Measurements from ENCODE around the gene CAPN11. TPM values are rescaled to one million over a fixed set of nuclear protein-coding genes. Genes with fewer than 3 reads are reported as not detected.
A peak's percentile ranks its signal among the peaks of the same experiment; 100 is the strongest.

The CAPN11 gene
- total and polyA plus RNA-seq, 12 donors = 0.09 to 0.72 (median 0.32) TPM; not detected in 4

DNA sequence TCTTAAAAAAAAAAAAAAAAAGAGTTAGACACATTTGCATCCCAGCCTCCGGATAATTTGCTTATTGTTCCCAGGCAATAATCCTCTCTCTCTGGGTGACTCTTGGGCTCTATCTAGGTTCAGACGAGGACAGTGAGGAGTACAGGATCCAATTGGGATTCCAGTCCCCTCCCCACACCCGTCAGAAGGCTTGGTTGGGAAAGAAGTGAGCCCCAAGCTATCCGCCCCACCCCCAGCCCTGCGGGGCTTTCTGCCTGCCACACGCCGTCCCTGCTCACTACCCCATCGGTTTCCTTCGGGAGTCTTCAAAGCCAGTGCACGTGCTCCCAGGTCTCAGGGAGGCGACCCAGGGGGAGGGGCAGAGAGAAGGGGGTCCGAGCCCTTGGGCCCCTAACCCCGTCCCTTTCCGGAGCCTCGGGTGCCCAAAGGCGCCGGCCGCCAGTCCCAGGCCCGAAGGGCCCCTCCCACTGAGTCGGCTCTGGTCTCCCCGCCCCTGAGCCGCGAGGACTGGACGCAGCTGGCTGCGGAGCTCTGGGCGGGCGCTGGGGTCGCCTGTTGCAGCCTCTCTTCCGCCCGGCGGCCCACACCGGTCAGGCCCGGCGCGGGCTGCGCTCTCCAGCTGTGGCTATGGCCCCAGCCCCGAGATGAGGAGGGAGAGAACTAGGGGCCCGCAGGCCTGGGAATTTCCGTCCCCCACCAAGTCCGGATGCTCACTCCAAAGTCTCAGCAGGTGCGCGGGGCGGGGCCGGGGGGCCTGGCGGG lies 60.6 kb downstream of the CAPN11 start:
- H3K27me3 ChIP-seq = no peaks in the 10 kb centered on the region
- no peaks in the 10 kb centered on the region for H3K36me3 ChIP-seq
- H3K4me1 ChIP-seq = peaks cover 23 to 81% (median 71%) of the 10 kb centered on the region in 9 donors
- 1% methylated on average over 45 of the region's 45 CpGs for WGBS, 2 donors
- intact Hi-C loops (cut with DNase I) = loop anchor here in 3 of 10 donors (5.0 kb wide), 1 partner anchor 47 kb away; no protein-coding TSS in a partner anchor
- peak overlapping the region; percentile 68 to 98 (median 93) for H3K27ac ChIP-seq
- H3K9me3 ChIP-seq = no peaks in the 10 kb centered on the region
- DNase-seq (peak; percentile 88 to 89), ATAC-seq (peak; percentile 67 to 85 (median 75))
- peak overlapping the region; percentile 38 to 70 (median 57) for H3K4me3 ChIP-seq
- TF ChIP-seq, protein P1, sequence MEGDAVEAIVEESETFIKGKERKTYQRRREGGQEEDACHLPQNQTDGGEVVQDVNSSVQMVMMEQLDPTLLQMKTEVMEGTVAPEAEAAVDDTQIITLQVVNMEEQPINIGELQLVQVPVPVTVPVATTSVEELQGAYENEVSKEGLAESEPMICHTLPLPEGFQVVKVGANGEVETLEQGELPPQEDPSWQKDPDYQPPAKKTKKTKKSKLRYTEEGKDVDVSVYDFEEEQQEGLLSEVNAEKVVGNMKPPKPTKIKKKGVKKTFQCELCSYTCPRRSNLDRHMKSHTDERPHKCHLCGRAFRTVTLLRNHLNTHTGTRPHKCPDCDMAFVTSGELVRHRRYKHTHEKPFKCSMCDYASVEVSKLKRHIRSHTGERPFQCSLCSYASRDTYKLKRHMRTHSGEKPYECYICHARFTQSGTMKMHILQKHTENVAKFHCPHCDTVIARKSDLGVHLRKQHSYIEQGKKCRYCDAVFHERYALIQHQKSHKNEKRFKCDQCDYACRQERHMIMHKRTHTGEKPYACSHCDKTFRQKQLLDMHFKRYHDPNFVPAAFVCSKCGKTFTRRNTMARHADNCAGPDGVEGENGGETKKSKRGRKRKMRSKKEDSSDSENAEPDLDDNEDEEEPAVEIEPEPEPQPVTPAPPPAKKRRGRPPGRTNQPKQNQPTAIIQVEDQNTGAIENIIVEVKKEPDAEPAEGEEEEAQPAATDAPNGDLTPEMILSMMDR (IDR thresholded peaks at IDR 0.05) = no peak

DNA sequence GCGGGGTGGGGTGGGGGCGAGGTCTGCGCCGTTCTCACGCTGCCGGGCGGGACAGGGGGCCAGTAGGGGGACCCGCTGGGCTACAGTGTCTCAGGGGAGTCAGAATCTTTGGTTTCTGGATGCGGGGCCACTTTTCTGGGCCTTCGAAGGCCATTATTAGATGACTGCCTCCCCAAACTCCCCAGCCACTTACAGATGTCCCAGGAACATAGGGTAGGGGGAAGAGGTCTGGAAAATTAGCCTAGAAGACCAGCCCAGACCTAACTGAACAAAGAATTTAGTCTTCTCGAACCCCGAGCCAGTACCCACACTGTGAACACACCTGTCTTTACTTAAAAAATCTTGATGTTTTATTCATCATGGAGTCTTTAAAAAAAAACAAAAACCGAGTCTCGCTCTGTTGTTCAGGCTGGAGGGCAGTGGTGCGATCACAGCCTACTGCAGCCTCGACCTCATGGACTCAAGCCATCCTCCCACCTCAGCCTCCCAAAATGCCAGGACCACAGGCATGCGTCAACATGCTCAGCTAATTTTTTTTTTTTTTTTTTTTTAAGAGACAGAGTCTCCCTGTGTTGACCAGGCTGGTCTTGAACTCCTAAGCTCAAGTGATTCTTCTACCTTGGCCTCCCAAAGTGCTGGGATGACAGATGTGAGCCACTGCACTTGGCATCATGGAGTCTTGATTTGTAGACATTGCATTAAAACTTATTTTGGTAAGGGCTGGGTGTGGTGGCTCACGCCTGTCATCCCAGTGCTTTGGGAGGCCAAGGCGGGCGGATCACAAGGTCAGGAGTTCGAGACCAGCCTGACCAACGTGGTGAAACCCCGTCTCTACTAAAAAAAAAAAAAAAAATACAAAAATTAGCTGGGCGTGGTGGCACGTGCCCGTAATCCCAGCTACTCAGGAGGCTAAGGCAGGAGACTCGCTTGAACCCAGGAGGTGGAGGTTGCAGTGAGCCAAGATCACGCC lies 61.5 kb downstream of the CAPN11 start:
- intact Hi-C loops (cut with DNase I) = loop anchor here in 5 of 10 donors (2.0 to 10.0 kb wide), 4 partner anchors 15 to 445 kb away; partner anchors contain the start of genes SLC35B2 (in 1 of the 5) and VEGFA (in 1 of the 5)
- H3K4me1 ChIP-seq = peaks cover 29 to 90% (median 80%) of the 10 kb centered on the region in 9 donors
- H3K9me3 ChIP-seq = no peaks in the 10 kb centered on the region
- H3K36me3 ChIP-seq = no peaks in the 10 kb centered on the region
- no peak for DNase-seq
- no peaks in the 10 kb centered on the region for H3K27me3 ChIP-seq
- TF ChIP-seq, protein P1 (IDR thresholded peaks at IDR 0.05) = peak in 3 of 9 donors; percentile 9 to 16 (median 11)
- peak overlapping the region; percentile 38 to 70 (median 57) for H3K4me3 ChIP-seq
- WGBS, 2 donors = 51 to 54% methylated on average over 28 of the region's 28 CpGs
- ATAC-seq = no peak
- H3K27ac ChIP-seq = peak overlapping the region; percentile 88 to 98 (median 94)

DNA sequence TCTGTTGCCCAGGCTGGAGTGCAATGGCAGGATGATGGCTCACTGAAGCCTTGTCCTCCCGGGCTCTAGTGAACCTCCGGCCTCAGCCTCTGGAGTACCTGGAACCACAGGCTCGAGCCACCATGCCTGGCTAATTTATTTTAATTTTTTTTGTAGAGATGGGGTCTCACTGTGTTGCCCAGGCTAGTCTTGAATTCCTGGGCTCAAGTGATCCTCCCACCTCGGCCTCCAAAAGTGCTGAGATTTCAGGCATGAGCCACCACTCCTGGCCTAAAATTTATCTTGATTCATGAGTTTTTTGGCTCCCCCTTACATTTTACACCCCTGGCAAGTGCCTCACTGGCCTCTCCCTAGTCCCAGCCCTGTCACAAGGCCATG lies 62.3 kb downstream of the CAPN11 start:
- intact Hi-C loops (cut with DNase I) = loop anchor here in 3 of 10 donors (1.0 to 10.0 kb wide), 4 partner anchors 13 to 446 kb away; partner anchors contain the start of genes SLC35B2 (in 1 of the 3) and VEGFA (in 1 of the 3)
- DNase-seq (no peak), ATAC-seq (no peak)
- TF ChIP-seq, protein P1 (IDR thresholded peaks at IDR 0.05) = no peak
- H3K27ac ChIP-seq = peak overlapping the region; percentile 82 to 98 (median 94)
- no peaks in the 10 kb centered on the region for H3K27me3 ChIP-seq
- no peaks in the 10 kb centered on the region for H3K9me3 ChIP-seq
- H3K36me3 ChIP-seq = no peaks in the 10 kb centered on the region
- peaks cover 35 to 97% (median 88%) of the 10 kb centered on the region in 9 donors for H3K4me1 ChIP-seq
- 61 to 75% methylated on average over 4 of the region's 4 CpGs for WGBS, 2 donors
- peak overlapping the region in 1 of 10 donors; percentile 87 for H3K4me3 ChIP-seq

Measured in heart right ventricle (tissue), 16 donors.